ENCODE measurements around the gene COPS2.
A peak's percentile ranks its signal among the peaks of the same experiment; 100 is the strongest.
"Not testable (repeated sequence)": the region's sequence is repeated elsewhere in the genome, so short reads cannot be mapped to it uniquely, and the experiment has no call there.

COPS2 gene

DNA sequence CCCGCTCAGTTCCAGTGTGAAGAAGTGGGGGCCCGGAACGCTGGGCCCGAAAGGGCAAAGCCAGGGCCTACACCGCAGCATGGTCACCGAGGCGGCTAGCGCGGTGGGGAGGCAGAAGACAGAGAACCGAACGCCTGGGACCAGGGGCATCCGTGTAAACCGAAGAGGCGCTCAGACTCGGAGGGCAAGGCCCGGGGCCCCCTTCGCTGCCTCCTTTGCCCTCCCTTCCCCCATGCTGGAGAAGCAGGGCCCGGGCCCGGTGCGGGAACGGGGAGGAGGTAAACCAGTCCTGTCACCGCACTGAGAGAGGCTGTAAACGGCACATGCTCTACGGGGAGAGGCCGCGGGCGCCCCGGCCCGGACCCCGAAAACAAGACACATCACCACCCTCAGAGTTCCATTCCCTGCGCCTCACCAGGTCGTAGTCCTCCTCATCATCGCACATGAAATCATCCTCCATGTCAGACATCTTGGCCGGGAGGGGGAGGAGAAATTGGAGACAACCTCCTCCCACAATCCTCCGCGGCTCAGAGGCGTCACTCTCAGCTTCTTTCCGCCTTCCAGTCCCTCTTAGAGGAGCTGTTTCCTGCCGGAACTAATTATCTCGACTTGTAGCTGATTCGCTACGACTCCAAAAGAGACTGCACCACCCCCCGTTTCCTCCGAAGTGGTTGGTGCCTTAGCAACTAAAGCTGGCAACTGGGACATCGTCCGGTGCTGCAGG is at the start of gene COPS2:
Gene COPS2, minus strand, starts transcription at position 490 of the 724 bp plus-strand sequence. Its CDS starts 21 bp downstream, at position 469.
- DNase-seq (ENCODE audit: insufficient read length, low spot score), result peak; percentile 50
- peak; percentile 96 for FAIRE-seq

DNA sequence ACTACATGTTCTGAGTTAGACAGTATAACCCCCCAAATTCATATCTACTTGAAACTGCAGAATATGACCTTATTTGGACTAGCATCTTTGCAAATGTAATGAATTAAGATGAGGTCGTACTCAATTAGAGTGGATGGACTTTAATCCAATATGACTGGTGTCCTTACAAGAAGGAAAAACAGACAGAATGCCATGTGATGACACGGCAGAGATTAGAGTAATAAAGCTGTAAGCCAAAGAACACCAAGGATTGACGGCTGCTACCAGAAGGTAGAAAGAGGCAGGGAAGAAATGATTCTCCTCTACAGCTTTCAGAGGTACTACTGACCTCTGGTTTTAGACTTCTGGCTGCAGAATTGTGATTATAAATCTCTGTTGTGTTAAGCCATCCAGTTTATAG is 44.9 kb upstream of the COPS2 start:
- DNase-seq (ENCODE audit: insufficient read length, low spot score) (no peak), FAIRE-seq (no peak)

DNA sequence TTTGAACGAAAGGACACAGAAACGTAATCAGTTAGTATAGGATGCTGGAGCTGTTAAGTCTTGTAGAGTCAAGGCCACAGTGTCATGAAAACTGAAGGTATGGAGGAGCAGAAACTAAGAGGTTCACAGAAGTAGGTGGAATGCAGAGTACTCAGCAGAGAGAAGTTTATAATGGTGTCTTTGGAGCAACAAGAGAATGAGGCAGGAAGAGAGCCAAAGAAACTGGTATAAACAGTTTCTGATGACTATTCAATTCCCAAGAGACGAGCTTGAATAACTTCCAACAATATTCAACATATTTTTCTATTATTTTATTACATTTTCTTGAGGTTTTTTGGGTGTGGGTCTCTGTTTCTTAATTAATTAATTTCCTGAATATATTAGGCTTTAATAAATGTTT is 44.3 kb upstream of the COPS2 start:
- FAIRE-seq (no peak), DNase-seq (ENCODE audit: insufficient read length, low spot score) (no peak)

DNA sequence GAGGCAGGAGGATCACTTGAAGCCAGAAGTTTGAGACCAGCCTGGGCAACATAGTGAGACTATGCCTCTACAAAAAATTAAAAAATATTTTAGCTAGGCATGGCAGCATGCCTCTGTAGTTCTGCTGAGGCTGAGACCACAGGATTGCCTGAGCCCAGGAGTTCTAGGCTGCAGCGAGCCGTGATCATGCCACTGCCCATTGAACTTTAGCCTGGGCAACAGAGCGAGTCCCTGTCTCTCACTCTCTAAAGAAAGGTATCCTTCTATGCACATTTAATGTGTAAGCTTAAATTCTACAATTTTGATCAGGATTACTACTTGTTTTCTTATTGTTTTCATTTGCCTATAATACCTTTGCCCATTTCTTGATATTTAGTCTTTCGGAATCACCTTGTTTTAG is 41.5 kb upstream of the COPS2 start:
- FAIRE-seq, result no peak
- no peak for DNase-seq (ENCODE audit: insufficient read length, low spot score)

DNA sequence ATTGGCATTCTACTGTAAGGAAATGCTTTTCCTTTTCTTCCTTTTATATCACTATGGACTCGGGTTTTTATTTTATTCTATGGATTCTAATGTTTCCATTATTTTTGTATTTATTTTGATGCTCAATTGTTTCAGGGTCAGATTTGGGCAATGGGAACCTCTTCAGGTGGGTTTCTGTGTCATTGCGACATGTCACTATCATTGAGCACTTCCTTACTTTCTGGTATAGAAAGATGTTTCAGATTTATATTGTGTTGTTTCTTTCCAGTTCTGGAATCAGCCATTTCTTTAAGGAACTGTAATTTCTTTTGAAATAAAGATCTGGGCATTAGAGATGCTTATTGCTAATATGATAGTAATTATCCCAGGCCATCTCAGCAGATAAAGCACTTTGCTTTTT is 36.5 kb upstream of the COPS2 start:
- DNase-seq (ENCODE audit: insufficient read length, low spot score) (no peak), FAIRE-seq (no peak)

DNA sequence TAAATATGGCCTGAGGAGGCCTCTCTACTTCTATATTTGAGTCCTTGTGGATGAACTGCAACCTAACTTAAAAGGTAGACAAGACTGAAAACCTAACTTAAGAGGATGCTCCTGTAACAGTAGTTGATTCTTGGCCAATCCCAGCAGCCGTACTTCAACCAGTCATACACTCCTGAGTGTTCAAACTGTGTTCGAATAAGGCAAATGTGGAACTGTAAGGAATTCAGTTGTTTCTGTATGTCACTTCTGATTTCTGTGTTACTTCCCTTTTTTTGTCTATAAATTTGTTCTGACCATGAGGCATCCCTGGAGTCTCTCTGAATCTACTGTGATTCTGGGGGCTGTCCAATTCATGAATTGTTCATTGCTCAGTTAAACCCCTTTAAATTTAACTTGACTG is 35.2 kb upstream of the COPS2 start:
- no peak for DNase-seq (ENCODE audit: insufficient read length, low spot score)
- FAIRE-seq, result no peak

DNA sequence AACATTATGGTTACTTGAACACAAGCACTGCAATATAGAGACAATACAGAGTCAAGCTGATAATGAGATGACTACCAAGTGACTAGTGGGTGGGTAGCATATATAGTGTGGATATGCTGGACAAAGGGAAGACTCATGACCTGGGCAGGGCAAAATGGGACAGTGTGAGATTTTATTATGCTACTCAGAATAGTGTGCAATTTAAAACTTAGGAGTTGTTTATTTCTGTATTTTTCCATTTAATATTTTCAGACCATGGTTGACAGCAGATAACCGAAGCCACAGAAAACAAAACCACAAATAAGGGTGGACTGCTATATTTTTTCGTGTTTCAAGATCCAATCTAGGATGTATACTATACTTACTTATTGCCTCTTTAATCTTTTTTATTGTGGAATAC is 34.2 kb upstream of the COPS2 start:
- DNase-seq (ENCODE audit: insufficient read length, low spot score), result no peak
- peak; percentile 65 for FAIRE-seq

DNA sequence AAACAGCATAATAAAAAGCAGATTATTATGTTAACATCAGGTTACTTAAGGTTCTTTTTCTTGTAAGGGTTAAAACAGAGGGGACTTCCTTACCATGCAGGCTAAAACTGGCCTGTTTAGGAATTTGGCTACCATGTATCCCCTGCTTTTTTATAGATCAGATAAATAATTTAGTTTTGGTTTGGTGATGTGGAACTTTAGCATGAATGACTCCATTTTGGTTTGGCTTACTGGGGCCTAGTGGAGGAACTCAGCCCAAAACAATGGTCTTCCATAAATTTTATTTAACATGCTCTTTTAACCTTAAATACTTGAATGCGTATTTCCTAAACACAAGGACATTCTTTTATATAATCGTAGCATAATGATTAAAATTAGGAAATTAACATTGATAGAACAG is 33.5 kb upstream of the COPS2 start:
- FAIRE-seq, result no peak

DNA sequence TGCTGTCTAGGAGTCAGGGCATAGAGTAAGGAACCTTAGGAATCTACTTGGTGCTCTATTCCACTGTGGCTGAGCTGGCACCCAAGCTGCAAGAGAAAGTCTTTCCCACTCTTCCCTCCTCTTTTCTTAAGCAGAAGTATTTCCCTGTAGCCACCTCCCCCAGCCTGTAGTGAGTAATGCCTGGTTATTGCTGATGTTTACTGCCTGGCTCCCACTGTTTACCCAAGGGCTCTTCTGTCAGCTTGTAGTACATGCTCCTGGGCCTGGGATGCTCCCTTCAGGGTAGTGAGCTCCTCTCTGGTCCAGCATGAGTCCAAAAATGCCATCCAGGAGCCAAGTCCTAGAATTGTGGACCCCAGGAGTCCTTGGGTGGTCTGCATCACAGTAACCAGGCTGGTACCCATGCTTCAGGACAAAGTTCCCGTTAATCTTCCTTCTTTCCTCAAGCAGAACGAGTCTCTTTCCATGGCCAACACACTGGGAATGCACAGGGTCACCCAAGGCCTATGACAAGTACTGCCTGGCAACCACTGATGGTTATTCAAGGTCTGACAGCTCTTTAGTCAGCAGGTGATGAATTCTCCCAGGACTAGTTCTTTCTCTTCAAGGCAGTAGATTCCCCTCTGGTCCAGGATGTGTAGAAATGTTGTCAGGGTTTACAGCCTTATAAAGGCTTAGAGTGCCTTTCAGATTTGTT is 32.3 kb upstream of the COPS2 start:
- DNase-seq (ENCODE audit: insufficient read length, low spot score) (no peak), FAIRE-seq (no peak)

More for the DNA sequence above, 33.5 kb upstream of the COPS2 start:
- no peak for DNase-seq (ENCODE audit: insufficient read length, low spot score)

DNA sequence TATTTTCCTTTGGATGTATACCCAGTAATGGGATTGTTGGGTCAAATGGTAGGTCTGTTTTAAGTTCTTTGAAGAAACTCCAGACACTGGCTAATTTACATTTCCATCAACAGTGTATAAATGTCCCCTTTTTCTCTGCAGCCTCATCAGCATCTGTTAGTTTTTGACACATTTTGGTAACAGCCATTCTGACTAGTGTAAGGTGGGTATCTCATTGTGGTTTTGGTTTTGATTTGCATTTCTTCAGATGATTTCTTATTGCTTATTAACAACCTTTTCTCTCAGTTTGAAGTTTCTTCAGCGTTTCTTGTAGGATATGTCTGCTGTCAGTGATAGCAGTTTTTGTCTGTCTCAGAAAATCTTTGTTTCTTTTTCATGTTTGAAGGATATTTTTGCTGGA is 30.1 kb upstream of the COPS2 start:
- DNase-seq (ENCODE audit: insufficient read length, low spot score) (no peak), FAIRE-seq (peak; percentile 88)

DNA sequence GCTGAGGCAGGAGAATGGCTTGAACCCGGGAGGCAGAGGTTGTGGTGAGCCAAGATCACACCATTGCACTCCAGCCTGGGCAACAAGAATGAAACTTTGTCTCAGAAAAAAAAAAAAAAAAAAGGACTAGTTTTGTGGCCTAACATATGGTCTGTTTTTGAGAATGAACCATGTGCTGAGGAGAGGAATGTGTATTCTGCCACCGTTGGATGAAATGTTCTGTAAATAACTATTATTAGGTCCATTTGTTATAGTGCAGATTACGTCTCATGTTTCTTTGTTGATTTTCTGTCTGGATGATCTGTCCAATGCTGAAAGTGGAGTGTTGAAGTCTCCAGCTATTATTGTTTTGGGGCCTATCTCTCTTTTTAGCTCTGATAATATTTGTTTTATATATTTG is 28.3 kb upstream of the COPS2 start:
- not testable (repeated sequence) for DNase-seq (ENCODE audit: insufficient read length, low spot score)
- peak; percentile 31 for FAIRE-seq

DNA sequence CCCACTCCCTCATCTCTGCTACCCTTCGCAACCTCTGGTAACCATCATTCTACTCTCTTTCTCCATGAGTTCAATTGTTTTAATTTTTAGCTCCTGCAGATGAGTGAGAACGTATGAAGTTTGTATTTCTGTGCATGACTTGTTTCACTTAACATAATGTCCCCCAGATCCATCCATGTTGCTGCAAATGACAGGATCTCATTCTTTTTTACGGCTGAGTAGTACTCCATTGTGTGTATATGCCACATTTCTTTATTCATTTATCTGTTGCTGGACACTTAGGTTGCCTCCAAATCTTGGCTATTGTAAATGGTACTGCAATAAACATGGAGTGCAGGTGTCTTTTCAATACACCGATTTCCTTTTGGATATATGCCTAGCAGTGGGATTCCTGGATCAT is 26.7 kb upstream of the COPS2 start:
- no peak for DNase-seq (ENCODE audit: insufficient read length, low spot score)
- no peak for FAIRE-seq

DNA sequence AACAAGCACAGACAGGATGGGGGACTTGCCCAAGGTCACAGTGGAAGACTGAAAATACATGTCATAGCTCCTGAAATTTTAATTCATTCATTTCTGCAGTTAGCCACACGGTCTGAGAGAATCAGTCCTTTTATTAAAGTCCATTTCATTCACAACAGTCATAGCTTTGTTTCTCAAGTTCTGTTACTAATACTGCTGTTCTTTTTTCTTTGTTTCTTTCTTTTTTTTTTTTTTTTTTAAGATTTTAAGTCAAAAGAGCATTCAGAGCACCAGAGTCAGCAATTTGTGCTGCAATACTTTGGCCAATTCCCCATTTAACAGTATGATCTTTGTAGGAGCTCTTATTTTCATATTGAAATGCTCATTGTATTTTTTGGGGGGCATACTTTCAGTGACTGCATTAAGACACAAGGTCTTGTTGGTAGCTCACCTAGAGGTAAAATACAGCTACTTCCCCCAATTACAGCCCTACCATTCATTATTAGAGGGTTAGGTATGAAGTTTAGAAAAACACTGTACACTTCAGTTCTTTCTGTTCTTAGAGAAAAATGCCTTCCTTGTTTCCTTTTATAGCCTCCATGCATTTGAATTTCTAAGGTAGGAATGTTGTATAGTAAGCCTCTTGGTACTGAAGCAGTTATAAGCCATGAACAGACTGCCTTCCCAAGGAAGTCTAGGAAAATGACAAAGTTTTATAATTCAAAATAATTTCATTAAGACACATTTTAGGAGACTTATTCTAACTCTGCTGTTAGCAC is 24.2 kb upstream of the COPS2 start:
- FAIRE-seq, result no peak

DNA sequence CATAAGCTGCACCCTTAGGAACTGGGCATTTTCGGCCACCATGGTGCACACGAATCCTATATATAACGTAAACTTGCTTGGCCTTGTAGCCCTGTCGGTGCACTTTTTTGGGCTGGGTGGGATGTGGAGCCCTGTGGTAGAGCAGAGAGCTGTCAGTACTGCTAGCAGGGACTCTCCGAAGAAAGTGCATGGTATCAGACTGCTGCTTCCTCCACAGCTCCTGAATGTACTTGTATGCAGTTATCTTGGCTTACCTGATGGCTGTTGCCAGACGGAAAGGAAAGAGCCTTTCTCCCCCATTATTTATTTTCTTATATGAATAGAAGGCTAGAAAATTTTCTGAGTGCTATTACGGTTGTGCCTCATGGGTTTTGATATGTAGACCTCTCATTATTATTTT is 23.1 kb upstream of the COPS2 start:
- DNase-seq (ENCODE audit: insufficient read length, low spot score), result no peak
- FAIRE-seq, result no peak

More for the DNA sequence above, 24.2 kb upstream of the COPS2 start:
- DNase-seq (ENCODE audit: insufficient read length, low spot score), result no peak

DNA sequence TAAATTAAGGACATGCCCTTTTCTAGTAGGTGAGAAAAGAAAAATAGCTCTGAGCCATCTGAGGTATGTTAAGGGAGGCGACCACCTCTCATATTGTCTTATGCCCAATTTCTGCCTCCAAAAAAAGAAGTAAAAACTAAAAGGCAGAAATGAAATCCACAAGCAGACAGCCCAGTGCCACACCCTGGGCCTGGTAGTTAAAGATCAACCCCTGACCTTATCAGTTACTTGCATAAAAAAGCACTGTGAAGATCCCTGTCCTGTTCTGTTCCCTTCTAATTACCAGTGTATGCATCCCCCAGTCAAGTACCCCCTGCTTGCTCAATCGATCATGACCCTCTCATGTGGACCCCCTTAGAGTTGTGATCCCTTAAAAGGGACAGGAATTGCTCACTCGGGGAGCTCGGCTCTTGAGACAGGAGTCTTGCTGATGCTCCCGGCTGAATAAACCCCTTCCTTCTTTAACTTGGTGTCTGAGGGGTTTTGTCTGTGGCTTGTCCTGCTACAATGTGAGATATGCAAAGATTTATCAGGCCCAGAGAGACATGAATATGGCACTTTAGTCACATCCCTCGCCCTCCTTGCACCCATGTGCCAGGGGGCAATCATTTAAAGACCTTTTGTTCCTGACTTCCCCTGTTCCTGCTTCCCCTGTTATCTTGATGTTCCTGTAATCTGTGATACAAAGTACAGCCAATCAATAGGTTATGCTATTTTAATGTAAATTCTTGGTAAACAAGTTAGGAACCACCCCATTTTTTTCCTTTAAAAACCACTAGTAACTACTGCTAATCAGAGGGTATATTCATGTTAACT is 20.4 kb upstream of the COPS2 start:
- not testable (repeated sequence) for DNase-seq (ENCODE audit: insufficient read length, low spot score); FAIRE-seq

DNA sequence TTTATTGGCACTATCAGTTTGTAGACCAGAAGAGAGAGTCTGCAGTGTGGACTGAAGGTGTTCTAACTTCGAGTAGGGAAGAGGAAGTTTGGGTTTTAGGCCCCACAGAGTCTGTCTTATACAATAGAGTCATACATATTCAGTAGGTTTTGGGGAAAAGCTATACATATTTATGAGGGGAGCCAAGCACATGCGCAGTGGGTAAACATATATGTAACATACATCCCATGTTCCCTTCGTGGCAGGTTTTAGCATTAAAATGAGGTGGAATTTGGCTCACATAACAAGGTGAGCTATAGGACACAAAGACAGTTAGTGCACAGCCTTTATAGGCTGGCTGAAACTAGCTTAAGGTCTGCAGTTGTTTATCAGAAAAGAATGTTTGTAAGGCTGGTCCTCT is 19.5 kb upstream of the COPS2 start:
- no peak for DNase-seq (ENCODE audit: insufficient read length, low spot score)
- no peak for FAIRE-seq

DNA sequence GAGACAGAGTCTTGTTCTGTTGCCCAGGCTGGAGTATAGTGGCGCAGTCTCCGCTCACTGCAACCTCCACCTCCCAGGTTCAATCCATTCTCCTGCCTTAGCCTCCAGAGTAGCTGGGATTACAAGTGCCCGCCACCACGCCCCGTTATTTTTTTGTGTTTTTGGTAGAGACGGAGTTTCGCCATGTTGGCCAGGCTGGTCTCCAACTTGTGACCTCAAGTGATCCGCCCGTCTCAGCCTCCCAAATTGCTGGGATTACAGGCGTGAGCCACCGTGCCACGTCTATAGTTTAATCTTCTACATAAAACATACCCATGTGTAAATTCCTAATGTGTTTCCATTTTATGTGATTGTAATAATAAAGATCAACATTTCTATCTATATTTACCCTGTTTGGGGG is 16.4 kb upstream of the COPS2 start:
- FAIRE-seq (no peak), DNase-seq (ENCODE audit: insufficient read length, low spot score) (no peak)

DNA sequence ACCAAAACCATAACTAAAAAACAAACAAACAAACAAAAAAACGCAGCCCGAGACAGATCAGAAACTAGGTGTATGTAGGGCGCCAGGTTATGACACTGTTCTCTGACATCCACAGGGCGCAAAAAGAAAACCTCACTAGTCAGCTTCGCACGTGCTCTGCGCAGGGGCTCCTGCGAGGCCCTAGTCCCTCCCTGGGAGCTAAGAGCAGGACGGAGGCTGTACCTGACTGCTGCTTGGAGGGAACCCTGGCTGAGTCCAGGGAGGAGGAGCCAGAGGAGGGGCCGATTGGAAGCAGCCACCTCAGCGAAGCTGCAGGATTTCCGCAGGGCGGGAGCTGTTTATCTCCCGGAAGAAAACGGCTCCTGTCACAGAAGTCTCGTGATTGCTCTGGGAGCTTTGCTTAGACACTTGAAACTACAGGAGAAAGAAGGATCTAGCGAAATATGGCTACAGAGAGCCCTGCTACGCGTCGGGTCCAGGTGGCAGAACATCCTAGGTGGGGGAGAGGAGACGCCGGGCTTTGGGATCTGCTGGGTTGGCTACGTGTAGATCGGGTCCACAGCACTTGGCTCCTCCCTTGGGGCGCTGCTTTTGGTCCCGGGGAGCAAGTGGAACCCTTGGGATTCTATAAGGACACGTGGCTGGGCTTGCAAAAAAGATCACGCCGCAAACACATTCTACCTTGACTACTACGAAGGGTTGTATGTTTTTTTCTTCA is 14.6 kb upstream of the COPS2 start, which contains the start of gene GALK2:
Gene GALK2, plus strand, starts transcription at position 368 of the 718 bp plus-strand sequence. Its CDS starts 76 bp downstream, at position 444.
- DNase-seq (ENCODE audit: insufficient read length, low spot score) (peak; percentile 26), FAIRE-seq (peak; percentile 89)

DNA sequence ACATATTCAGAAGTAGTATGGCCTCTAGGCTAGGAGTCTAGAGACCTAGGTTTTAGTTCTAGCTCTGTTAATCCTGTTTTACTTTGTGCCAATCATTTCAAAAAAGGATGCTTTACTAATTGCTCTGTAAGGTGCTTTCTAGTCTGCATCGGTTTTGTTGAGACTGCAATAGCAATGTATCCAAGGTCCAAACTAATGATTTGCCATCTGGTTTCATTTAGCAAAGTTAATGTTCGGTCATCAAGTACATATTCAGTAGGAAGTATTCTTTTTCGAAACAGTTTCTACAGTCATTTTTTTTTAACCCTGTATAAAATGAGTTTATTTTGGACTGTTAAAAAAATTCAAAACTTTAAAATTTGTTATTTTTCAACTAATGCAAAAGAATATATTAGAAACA is 12.6 kb upstream of the COPS2 start:
- FAIRE-seq, result no peak
- no peak for DNase-seq (ENCODE audit: insufficient read length, low spot score)

DNA sequence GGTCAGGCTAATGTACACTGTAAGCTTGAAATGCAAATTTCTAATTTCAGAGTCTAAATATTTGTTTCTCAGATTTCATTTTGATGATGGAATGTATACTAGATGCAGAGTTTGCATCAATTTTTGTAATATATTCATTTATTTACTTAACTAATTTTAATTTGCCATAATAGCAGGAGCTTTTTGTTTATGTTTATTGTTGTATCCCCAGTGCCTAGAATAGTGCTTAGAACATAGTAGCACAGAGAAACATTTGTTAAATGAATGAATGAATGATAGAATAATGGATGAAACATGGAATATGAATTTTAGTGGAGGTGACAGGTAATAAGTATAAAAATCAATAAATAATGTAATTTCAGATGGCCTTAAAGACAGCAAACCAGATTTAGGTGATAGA is 9.5 kb upstream of the COPS2 start:
- FAIRE-seq, result no peak
- no peak for DNase-seq (ENCODE audit: insufficient read length, low spot score)
